T-helper 1 cell treated with Interleukin-12 subunit alpha and Interleukin-12 subunit beta and Interleukin-4 antibody, amounts not matched to agents 30 μg/mL and 1 μg/mL, for 36 hours (primary cell): ENCODE data around the gene USP24.
A peak's percentile ranks its signal among the peaks of the same experiment; 100 is the strongest.
"Not testable (repeated sequence)": the region's sequence is repeated elsewhere in the genome, so short reads cannot be mapped to it uniquely, and the experiment has no call there.

ENCODE experiments used
- H3K27ac Mint-ChIP-seq: one replicate; pipeline ENCODE4 v1.8.0; 2021; ENCODE audit warnings: mild to moderate bottlenecking, mixed read lengths
- H3K27me3 Mint-ChIP-seq: one replicate; pipeline ENCODE4 v1.8.0; 2021; ENCODE audit warnings: low read depth, mixed read lengths
- H3K36me3 Mint-ChIP-seq: one replicate; pipeline ENCODE4 v1.8.0; 2021; ENCODE audit warnings: low read depth, mixed read lengths
- H3K4me1 Mint-ChIP-seq: one replicate; pipeline ENCODE4 v1.8.0; 2021; ENCODE audit warnings: low read depth, mixed read lengths
- H3K4me3 Mint-ChIP-seq: one replicate; pipeline ENCODE4 v1.8.0; 2021; ENCODE audit warnings: mild to moderate bottlenecking, moderate library complexity, mixed read lengths
- H3K9me3 Mint-ChIP-seq: one replicate; pipeline ENCODE4 v1.8.0; 2021; ENCODE audit warnings: mixed read lengths

The USP24 gene

DNA sequence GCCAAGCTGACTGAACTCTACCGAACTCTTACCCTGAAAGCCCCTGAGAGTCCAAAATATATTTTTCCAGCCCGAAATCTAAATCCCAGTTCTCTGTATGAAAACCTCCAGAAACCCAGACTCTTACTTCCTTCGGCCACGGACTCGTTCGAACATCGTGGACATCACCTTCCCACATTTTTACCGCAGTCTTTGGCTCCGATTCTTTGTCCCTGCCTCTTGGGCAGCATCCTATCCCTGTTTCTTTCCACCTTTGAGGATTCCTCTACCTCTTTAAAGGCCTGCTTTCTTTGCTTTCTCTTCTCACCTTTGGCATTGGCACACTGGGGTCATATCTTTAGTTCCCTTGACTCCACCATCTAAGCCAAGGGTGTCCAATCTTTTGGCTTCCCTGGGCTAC is 932 bp upstream of the USP24 start:
- peak overlapping the region; percentile 89 for H3K27ac Mint-ChIP-seq
- H3K27me3 Mint-ChIP-seq, result no peaks in the 10 kb centered on the region
- H3K9me3 Mint-ChIP-seq, result no peaks in the 10 kb centered on the region
- peak overlapping the region; percentile 89 for H3K4me3 Mint-ChIP-seq
- peaks cover 12% of the 10 kb centered on the region for H3K36me3 Mint-ChIP-seq
- H3K4me1 Mint-ChIP-seq, result peaks cover 47% of the 10 kb centered on the region

DNA sequence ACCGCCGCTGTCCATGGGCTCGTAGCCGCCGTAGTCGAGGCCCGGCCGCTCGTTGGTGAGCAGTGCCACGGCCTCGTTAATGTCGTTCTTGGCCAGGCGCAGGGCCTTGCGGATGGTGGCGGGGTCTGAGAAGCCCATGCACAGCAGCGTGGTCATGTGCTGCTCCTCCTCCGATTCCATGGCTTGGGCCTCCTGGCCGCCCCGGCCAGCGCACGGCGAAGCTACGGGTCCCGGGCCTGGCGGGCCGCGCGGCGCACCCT is 300 bp downstream of the USP24 start:
- Mint-ChIP-seq H3K27me3 (no peaks in the 10 kb centered on the region), H3K27ac (no peak overlapping the region), H3K4me3 (peak overlapping the region; percentile 38), H3K4me1 (peaks cover 52% of the 10 kb centered on the region), H3K36me3 (peaks cover 13% of the 10 kb centered on the region), H3K9me3 (no peaks in the 10 kb centered on the region)

DNA sequence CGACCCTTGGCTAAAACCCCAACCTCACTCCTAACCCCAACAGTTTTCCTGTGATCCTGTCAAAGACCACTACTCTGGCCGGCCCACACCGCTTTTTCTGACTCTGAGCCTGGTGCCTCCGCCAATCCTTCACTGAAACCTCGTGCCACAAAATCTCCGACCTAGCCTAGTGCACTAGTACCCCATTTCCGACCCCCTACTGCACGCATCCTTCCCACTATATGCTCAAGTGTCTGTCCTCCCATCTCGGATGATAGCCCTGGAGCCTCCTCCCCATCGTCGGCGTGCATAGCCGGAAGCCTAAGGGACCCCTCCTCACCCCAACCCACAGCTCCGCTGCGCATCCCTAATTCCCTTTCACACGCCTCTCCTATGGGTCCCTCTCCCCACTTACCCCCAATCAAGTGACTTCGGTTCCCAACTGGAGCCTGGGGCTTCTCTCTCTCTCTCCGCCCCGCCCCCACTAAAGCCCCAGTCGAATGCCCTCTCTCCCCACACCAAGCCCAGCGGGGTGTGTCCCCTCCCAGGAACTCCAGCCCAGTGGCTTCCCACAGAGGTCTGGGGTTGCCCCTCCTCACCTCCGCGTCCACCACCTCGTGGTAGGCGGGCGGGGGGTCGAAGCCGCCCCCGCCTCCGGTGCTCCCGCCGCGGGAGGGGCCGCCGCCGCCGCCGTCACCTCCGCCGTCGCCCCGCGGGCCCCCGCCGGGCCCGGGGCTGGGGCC is 791 bp downstream of the USP24 start:
- peaks cover 56% of the 10 kb centered on the region for H3K4me1 Mint-ChIP-seq
- peaks cover 14% of the 10 kb centered on the region for H3K36me3 Mint-ChIP-seq
- peak overlapping the region; percentile 97 for H3K4me3 Mint-ChIP-seq
- H3K27me3 Mint-ChIP-seq, result no peaks in the 10 kb centered on the region
- no peaks in the 10 kb centered on the region for H3K9me3 Mint-ChIP-seq
- peak overlapping the region; percentile 73 for H3K27ac Mint-ChIP-seq

DNA sequence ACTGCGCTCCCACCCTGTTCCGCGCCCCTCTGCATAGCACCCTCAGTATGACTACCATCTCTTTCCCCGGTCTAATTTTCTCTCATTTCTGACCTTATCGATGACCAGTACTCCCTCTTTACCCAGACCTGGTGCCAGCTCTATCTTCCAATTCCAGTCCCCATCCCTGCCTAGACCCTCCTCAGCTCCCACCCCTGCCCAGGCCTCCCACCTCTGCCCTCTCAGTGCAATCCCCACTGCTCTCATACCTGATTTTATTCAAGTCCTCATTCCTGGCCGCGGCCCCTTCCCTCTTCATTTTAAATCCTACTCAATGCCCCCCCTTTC is 1.3 kb downstream of the USP24 start:
- H3K9me3 Mint-ChIP-seq, result no peaks in the 10 kb centered on the region
- H3K27ac Mint-ChIP-seq, result peak overlapping the region; percentile 73
- H3K4me3 Mint-ChIP-seq, result peak overlapping the region; percentile 97
- no peaks in the 10 kb centered on the region for H3K27me3 Mint-ChIP-seq
- H3K36me3 Mint-ChIP-seq, result peaks cover 14% of the 10 kb centered on the region
- H3K4me1 Mint-ChIP-seq, result peaks cover 59% of the 10 kb centered on the region

DNA sequence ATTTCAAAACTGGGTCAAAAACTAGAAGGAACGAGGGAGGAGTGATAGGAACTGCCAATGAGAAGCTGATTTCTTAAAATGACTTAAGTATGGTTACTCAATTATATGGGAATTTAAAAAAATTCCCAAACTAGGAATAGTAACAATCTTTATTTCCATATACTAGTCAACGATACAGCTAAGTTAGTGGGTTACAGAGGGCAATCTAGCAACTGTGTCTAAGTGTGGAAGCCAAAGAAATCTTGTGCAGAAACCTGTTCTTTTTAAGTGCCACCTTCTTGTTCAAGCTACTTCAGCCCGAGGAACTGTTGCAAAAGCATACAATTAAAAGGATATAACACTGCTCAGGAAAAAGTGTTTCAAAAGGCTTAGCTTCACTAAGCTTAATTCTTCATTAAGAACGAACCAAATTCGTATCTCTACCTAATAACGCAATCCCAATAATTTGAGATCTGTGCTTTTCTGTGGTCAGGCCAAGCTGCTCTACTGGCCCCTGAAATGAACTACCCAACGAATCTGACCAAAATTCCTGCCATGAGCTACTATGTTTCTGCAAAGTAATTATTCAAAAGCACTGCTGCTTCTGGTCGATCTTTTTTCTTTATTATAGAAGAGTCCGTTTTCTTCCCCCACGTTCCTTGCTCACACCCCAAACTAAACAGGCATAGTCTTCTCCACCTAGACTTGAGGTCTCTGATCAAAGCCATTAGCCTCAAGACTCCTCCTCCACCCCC is 1.8 kb downstream of the USP24 start:
- Mint-ChIP-seq H3K27ac (peak overlapping the region; percentile 73), H3K4me1 (peaks cover 59% of the 10 kb centered on the region), H3K27me3 (no peaks in the 10 kb centered on the region), H3K36me3 (peaks cover 14% of the 10 kb centered on the region), H3K4me3 (peak overlapping the region; percentile 97), H3K9me3 (no peaks in the 10 kb centered on the region)

DNA sequence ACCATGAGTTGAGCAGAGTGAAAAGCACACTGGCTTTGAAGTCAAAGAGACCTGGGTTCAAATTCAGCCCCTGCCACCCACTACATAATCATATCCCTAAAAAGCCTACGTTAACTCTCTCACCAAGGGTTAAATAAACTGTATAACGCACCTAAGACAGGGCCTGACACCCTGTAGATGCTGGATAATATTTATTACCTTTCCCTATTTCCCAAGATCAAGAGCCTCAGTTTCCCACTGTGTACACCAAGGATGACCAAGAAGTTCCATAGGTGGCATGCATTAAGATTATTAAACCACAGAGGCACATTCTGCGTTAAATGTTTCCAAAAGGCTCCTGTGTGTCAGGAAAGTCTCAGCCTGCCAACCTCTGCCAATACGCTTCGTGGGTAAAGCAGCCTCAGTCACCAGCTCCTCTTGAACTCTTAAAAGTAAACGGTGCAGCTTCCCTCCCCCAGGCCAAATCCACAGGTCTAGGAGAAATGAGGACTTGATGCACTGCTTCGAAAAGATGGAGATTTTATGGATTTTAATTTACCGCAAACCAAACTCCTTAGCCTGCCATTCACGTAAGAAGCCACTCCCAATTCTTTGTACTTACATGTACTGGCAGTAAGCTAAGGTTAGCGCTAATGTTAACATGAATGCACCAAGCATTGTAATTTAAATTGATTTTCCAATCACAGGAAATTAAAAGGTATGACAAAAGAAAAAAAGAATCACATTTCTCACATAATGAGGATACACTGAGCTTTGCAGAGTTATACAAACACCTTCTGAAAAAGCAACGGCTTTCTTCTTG is 2.6 kb downstream of the USP24 start:
- Mint-ChIP-seq H3K27me3 (no peaks in the 10 kb centered on the region), H3K4me1 (peaks cover 59% of the 10 kb centered on the region)

DNA sequence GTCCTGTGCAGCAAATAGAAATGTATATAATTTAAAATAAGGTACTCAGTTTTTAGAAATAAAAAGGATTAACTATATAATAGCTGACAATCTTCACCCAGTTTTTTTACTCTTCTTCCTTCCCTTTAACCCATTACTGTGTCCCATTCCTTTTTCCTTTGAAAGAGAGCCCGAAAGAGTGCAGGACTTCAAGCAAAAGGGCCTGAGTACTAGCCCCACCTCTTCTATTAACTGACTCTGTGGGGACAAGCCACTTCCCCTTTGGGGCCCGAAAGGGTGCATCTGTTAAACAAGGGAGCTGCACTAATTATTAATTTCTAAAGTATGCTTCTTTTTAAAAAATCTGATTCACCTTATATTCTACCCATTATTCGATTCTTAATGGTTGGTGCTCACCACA is 3.3 kb downstream of the USP24 start:
- H3K4me3 Mint-ChIP-seq, result peak overlapping the region; percentile 97
- peaks cover 14% of the 10 kb centered on the region for H3K36me3 Mint-ChIP-seq
- H3K4me1 Mint-ChIP-seq, result peaks cover 56% of the 10 kb centered on the region
- H3K27ac Mint-ChIP-seq, result peak overlapping the region; percentile 4
- H3K9me3 Mint-ChIP-seq, result no peaks in the 10 kb centered on the region
- no peaks in the 10 kb centered on the region for H3K27me3 Mint-ChIP-seq

More for the DNA sequence above, 2.6 kb downstream of the USP24 start:
- Mint-ChIP-seq H3K4me3 (peak overlapping the region; percentile 97), H3K27ac (peak overlapping the region; percentile 66), H3K36me3 (peaks cover 14% of the 10 kb centered on the region), H3K9me3 (no peaks in the 10 kb centered on the region)

DNA sequence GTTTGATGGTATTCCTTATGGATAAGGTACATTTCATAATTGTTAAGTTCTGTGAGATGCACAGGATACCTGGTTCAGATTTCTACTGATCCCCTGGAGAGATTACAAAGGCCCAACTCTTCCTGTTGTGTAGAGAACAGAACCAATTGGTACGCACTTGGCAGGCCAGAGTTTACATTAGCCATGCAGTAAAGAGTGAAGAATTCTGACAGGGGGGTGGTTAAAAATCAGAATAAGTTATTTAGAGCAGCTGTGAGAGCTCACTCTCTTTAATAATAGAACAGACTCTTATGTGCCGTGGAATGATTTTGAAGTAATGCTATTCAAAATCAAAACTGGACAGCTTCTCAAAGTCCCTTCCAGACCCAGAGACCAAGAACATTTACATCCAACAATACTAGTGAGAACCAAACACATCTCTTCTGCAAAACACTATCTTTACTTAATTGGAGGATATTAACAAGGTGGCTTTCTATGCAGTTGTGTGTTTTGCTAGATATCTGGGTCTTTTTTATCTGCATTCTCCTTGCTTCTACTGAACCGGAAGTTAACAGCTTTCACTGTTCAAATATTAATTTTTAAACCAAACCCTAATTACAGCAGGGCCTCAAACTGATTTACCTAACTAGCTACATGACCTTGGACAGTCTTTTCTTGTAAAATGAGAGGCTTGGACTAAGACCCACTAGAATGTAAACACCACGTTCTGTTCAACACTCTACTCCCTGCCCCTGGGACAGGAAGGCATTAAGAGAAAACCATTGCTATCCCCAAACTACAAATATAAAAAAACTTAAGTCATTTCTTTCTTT is 4.0 kb downstream of the USP24 start:
- H3K4me1 Mint-ChIP-seq, result peaks cover 50% of the 10 kb centered on the region
- no peak overlapping the region for H3K27ac Mint-ChIP-seq
- no peaks in the 10 kb centered on the region for H3K27me3 Mint-ChIP-seq
- H3K9me3 Mint-ChIP-seq, result no peaks in the 10 kb centered on the region
- H3K4me3 Mint-ChIP-seq, result no peak overlapping the region
- peaks cover 14% of the 10 kb centered on the region for H3K36me3 Mint-ChIP-seq

DNA sequence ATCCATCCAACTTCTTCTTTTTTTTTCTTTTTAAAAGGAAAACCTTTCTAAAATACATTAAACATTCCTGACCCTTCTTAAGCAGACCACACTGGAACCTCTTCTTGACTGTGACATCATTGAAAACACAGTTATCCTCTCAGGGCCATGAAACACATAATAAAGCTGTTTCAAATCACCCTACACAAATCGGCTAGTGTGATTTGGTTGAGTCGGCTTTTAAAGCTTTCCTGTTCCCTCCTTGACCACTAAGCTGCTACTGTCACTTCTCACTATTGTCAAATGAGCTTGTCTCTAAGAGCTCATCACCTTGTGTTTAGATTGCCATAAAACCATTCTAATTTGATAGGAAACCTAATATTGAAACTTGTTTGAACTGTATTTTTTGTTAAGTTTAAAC is 5.9 kb downstream of the USP24 start:
- Mint-ChIP-seq H3K4me3 (no peak overlapping the region), H3K27ac (no peak overlapping the region), H3K36me3 (peaks cover 17% of the 10 kb centered on the region), H3K9me3 (no peaks in the 10 kb centered on the region), H3K4me1 (peaks cover 53% of the 10 kb centered on the region), H3K27me3 (no peaks in the 10 kb centered on the region)

DNA sequence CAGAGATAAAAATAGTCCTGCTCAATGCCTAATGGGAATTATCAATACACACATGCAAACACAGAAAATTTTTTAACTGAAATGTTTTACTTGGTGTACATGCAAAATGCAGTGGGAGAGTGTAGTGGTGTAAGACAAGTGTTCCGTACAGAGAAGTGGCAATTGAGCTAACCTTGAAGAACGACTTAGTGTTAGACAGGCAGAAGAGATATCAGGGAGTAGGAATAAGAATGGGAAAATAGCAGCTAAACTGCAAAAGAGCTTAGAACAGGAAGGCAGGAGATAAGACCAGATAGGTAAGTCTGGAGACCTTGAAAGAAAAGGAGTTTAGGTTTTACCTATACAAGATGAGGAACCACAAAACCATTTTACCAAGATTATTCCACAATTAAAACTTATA is 9.0 kb downstream of the USP24 start:
- Mint-ChIP-seq H3K27ac (no peak overlapping the region), H3K36me3 (peaks cover 6% of the 10 kb centered on the region), H3K4me3 (no peak overlapping the region), H3K9me3 (no peaks in the 10 kb centered on the region), H3K27me3 (no peaks in the 10 kb centered on the region), H3K4me1 (peaks cover 42% of the 10 kb centered on the region)

DNA sequence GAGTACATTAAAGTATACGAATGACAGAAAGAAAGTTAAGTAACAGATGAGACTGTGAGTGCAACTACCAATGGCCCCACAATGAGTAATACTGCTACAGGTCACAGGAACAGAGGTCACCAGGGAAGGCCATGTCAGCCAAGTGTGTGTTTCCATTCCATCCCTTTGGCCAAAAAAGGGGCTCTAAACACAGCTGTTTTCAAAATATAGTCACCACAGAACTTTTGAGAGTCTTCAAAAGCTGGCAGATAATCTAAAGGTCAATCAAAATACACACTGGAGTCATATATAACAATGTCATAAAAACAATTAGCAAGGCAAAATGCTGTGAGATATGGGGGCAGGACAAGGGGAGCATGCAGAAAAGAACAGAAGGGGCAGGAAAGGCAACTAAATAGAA is 10.2 kb downstream of the USP24 start:
- no peaks in the 10 kb centered on the region for H3K9me3 Mint-ChIP-seq
- H3K4me3 Mint-ChIP-seq, result peak overlapping the region; percentile 13
- no peaks in the 10 kb centered on the region for H3K27me3 Mint-ChIP-seq
- peaks cover 7% of the 10 kb centered on the region for H3K36me3 Mint-ChIP-seq
- peak overlapping the region; percentile 24 for H3K27ac Mint-ChIP-seq
- peaks cover 44% of the 10 kb centered on the region for H3K4me1 Mint-ChIP-seq

DNA sequence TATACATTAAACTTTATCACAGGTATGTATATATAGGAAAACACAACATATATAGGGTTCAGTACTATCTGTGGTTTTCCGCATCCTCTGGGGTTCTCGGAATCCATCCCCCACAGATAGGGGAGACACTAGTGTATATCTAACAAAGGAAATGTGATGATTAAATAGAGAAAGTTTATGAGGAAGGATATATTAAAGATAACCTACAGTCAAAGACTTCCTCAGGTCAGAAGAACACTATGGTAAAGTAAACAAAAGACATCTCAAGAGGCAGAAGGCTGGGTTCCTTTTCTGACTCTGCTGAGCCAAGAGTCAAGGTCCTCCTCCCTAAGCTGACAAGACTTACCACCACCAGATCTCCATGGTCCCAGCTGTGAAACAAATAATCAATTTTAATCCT is 12.1 kb downstream of the USP24 start:
- peak overlapping the region; percentile 11 for H3K27ac Mint-ChIP-seq
- peak overlapping the region; percentile 5 for H3K4me3 Mint-ChIP-seq
- peaks cover 43% of the 10 kb centered on the region for H3K4me1 Mint-ChIP-seq
- no peaks in the 10 kb centered on the region for H3K27me3 Mint-ChIP-seq
- H3K9me3 Mint-ChIP-seq, result no peaks in the 10 kb centered on the region
- peaks cover 12% of the 10 kb centered on the region for H3K36me3 Mint-ChIP-seq

DNA sequence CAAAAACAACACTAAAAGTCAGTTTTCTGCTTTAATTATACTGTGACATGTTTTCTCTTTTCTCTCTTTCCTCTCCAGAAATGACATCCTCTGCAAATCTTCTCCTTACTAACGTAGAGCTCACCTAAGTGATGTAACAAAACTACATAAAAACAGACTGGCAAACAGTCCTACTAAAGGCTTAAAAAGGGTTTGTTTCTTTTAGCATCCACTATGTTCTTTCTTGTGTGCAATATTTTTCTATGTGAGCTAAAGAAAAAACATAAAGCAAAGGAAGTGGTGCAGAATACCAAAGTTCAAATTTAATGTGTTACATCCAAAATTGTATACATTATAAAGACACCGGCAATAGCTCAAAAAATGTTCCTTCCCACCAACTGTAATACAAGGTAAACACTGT is 14.5 kb downstream of the USP24 start:
- Mint-ChIP-seq H3K27ac (no peak overlapping the region), H3K4me1 (peaks cover 55% of the 10 kb centered on the region), H3K27me3 (no peaks in the 10 kb centered on the region), H3K9me3 (no peaks in the 10 kb centered on the region), H3K36me3 (peaks cover 13% of the 10 kb centered on the region), H3K4me3 (no peak overlapping the region)

DNA sequence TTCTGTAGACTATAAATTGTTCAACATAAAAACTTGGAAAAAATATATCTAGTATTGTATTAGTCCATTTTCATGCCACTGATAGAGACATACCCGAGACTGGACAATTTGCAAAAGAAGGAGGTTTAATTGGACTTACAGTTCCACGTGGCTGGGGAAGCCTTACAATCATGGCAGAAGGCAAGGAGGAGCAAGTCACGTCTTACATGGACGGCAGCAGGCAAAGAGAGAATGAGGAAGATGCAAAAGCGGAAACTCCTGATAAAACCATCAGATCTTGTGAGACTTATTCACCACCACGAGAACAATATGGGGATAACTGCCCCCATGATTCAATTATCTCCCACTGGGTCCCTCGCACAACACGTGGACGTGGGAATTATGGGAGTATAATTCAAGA is 15.4 kb downstream of the USP24 start:
- not testable (repeated sequence) for H3K4me3 Mint-ChIP-seq, H3K27ac Mint-ChIP-seq, H3K27me3 Mint-ChIP-seq, H3K9me3 Mint-ChIP-seq
- H3K36me3 Mint-ChIP-seq, result peaks cover 11% of the 10 kb centered on the region
- peaks cover 58% of the 10 kb centered on the region for H3K4me1 Mint-ChIP-seq
